ENCODE results near the gene UBTF.

DNA sequence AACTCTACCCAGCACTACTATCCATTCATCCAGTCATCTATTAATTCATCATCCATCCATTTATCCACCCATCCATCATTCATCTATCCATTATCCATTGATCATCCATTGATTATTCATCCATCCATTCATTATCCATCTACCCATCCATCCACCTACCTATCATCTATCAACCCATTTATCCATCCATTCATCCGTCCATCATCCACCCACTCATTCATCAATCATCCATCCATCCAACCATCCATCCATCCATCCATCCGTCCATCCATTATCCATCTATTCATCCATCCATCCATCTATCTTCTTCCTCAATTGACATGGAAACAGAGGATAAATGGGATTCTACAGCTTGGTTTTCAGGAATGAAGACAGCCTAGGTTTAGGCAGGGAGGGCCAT lies 36.4 kb upstream of the UBTF start:
- no peak for TF ChIP-seq POLR2A (IDR thresholded peaks at IDR 0.05)
- TF ChIP-seq, protein P1, sequence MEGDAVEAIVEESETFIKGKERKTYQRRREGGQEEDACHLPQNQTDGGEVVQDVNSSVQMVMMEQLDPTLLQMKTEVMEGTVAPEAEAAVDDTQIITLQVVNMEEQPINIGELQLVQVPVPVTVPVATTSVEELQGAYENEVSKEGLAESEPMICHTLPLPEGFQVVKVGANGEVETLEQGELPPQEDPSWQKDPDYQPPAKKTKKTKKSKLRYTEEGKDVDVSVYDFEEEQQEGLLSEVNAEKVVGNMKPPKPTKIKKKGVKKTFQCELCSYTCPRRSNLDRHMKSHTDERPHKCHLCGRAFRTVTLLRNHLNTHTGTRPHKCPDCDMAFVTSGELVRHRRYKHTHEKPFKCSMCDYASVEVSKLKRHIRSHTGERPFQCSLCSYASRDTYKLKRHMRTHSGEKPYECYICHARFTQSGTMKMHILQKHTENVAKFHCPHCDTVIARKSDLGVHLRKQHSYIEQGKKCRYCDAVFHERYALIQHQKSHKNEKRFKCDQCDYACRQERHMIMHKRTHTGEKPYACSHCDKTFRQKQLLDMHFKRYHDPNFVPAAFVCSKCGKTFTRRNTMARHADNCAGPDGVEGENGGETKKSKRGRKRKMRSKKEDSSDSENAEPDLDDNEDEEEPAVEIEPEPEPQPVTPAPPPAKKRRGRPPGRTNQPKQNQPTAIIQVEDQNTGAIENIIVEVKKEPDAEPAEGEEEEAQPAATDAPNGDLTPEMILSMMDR (IDR thresholded peaks at IDR 0.05) = no peak
